Measurements from ENCODE around the gene LTA4H. TPM values are rescaled to one million over a fixed set of nuclear protein-coding genes. Genes with fewer than 3 reads are reported as not detected.
A peak's percentile ranks its signal among the peaks of the same experiment; 100 is the strongest.

Gene LTA4H
- total and polyA plus RNA-seq, 2 experiments from 2014 or later = 46.2 to 62.9 TPM

DNA sequence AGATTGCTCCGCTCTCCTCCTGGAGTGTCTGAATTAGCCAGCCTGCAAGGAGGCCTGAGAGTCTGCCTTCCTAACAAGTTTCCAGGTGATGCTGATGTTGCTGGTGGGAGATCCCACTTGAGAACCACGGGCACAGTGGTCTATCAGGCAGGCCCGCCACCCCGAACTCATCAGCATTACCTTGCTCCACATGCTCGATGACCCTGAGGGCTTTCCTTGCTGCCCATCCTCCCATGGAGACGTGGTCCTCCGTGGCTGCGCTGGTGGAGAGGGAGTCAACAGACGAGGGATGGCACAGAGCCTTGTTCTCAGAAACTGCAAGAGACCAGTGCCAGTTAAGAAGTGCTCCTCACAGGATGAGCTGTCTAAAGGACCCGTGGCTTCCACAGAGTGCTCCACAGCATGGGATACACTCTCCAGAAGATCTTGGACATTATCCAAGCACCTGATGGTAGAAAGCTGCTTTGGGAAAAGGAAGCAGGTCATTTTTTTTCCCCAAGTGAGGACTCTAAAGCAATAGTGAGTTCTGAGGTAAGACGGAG lies 57.6 kb downstream of the LTA4H start:
- Histone ChIP-seq H3K4me3 (no peak overlapping the region), H3K4me2 (ENCODE audit: unreplicated experiment) (no peak overlapping the region), H2AFZ (no peak overlapping the region), H3K36me3 (ENCODE audit: low read depth) (no peaks in the 10 kb centered on the region), H4K20me1 (ENCODE audit: insufficient read depth) (no peaks in the 10 kb centered on the region), H3K27me3 (replicated peaks; ENCODE audit: insufficient read depth) (no peaks in the 10 kb centered on the region; the same call in 1 of the 2 replicates), H3K27ac (no peak overlapping the region), H3K9me2 (ENCODE audit: insufficient read depth) (no peaks in the 10 kb centered on the region), H3K9me3 (ENCODE audit: low read depth) (no peaks in the 10 kb centered on the region), H3F3A (ENCODE audit: insufficient read depth) (no peaks in the 10 kb centered on the region), H3K4me1 (ENCODE audit: insufficient read depth) (no peaks in the 10 kb centered on the region), H3K9ac (no peak overlapping the region), H3K79me2 (ENCODE audit: insufficient read depth) (no peaks in the 10 kb centered on the region)
- 69% methylated on average over 11 of the region's 11 CpGs for WGBS, 2 experiments (ENCODE audit: low coverage in 1 of 2, low lambda C conversion rate in 2 of 2, missing lambda C conversion rate in 2 of 2)
- DNase-seq = no peak
- in situ Hi-C loops (cut with MboI) = loop anchor here (25.0 kb wide), 1 partner anchor 366 kb away; no protein-coding TSS in a partner anchor
- TF ChIP-seq EZH2 (IDR thresholded peaks at IDR 0.05; ENCODE audit: insufficient read depth, poor library complexity, severe bottlenecking) (no peak), EZH2phosphoT487 (IDR thresholded peaks at IDR 0.05; ENCODE audit: insufficient read depth, low read depth) (no peak)

DNA sequence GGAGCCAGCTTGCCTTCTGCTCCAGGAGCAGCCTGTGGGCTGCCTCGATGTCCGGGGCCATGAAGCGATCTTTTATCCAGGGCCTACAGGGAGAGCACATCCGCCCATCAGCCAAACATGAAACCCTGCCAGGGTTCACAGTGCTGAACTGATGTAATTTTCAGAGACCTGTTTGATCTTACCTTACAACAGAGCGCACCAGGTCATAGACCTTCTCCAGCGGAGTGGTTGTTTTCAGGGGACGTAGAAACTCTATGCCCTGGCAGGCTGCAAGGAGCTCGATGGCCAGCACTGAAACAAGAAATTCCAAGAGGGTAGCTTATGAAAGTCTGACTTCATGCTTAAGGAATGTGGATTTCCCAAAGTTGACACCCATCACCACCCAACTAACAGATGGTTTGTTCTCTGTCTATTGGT lies 59.0 kb downstream of the LTA4H start:
- Histone ChIP-seq H3K27ac (no peak overlapping the region), H3K9ac (no peak overlapping the region), H3K9me3 (ENCODE audit: low read depth) (no peaks in the 10 kb centered on the region), H3K4me3 (no peak overlapping the region), H3K9me2 (ENCODE audit: insufficient read depth) (no peaks in the 10 kb centered on the region), H3K4me1 (ENCODE audit: insufficient read depth) (no peaks in the 10 kb centered on the region), H2AFZ (no peak overlapping the region), H3K79me2 (ENCODE audit: insufficient read depth) (no peaks in the 10 kb centered on the region), H3K27me3 (replicated peaks; ENCODE audit: insufficient read depth) (no peaks in the 10 kb centered on the region; the same call in 1 of the 2 replicates), H3F3A (ENCODE audit: insufficient read depth) (no peaks in the 10 kb centered on the region), H3K4me2 (ENCODE audit: unreplicated experiment) (no peak overlapping the region), H4K20me1 (ENCODE audit: insufficient read depth) (no peaks in the 10 kb centered on the region), H3K36me3 (ENCODE audit: low read depth) (no peaks in the 10 kb centered on the region)
- in situ Hi-C loops (cut with MboI) = loop anchor here (25.0 kb wide), 1 partner anchor 364 kb away; no protein-coding TSS in a partner anchor
- no peak for TF ChIP-seq EZH2 (IDR thresholded peaks at IDR 0.05; ENCODE audit: insufficient read depth, poor library complexity, severe bottlenecking)
- no peak for TF ChIP-seq EZH2phosphoT487 (IDR thresholded peaks at IDR 0.05; ENCODE audit: insufficient read depth, low read depth)
- DNase-seq = peak; percentile 9
- 77 to 79% methylated on average over 8 of the region's 8 CpGs for WGBS, 2 experiments (ENCODE audit: low coverage in 1 of 2, low lambda C conversion rate in 2 of 2, missing lambda C conversion rate in 2 of 2)

DNA sequence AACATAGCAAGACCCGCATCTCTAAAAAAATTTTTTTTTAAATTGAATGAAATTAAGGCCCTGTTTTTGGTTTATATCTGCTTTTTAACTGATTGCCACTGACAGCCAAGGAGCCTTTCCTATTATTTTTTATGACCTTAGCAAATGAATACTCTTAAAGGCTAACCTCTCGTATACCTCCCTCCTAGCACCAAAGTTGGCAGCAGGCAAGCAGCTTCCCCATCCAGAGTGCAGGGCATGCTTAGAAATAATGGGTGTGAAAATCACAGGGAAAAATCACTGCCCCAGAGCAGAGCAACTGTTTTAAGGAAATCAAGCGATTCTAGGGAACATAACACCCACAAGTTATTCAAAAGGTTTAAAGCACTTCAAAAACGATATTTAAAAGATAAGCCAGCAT lies 59.9 kb downstream of the LTA4H start:
- no peaks in the 10 kb centered on the region for H3K79me2 ChIP-seq (ENCODE audit: insufficient read depth)
- 59 to 68% methylated on average over 4 of the region's 4 CpGs for WGBS, 2 experiments (ENCODE audit: low coverage in 1 of 2, low lambda C conversion rate in 2 of 2, missing lambda C conversion rate in 2 of 2)
- no peak overlapping the region for H2AFZ ChIP-seq
- no peak overlapping the region for H3K27ac ChIP-seq
- no peaks in the 10 kb centered on the region for H3K9me2 ChIP-seq (ENCODE audit: insufficient read depth)
- TF ChIP-seq EZH2 (IDR thresholded peaks at IDR 0.05; ENCODE audit: insufficient read depth, poor library complexity, severe bottlenecking) = no peak
- TF ChIP-seq EZH2phosphoT487 (IDR thresholded peaks at IDR 0.05; ENCODE audit: insufficient read depth, low read depth) = no peak
- no peak overlapping the region for H3K9ac ChIP-seq
- no peaks in the 10 kb centered on the region for H3K4me1 ChIP-seq (ENCODE audit: insufficient read depth)
- no peak for DNase-seq
- no peaks in the 10 kb centered on the region for H3F3A ChIP-seq (ENCODE audit: insufficient read depth)
- H3K27me3 ChIP-seq (replicated peaks; ENCODE audit: insufficient read depth) = no peaks in the 10 kb centered on the region; the same call in 1 of the 2 replicates
- H3K9me3 ChIP-seq (ENCODE audit: low read depth) = no peaks in the 10 kb centered on the region
- H3K4me3 ChIP-seq = no peak overlapping the region
- no peak overlapping the region for H3K4me2 ChIP-seq (ENCODE audit: unreplicated experiment)
- no peaks in the 10 kb centered on the region for H4K20me1 ChIP-seq (ENCODE audit: insufficient read depth)
- in situ Hi-C loops (cut with MboI) = loop anchor here (25.0 kb wide), 1 partner anchor 363 kb away; no protein-coding TSS in a partner anchor
- no peaks in the 10 kb centered on the region for H3K36me3 ChIP-seq (ENCODE audit: low read depth)

DNA sequence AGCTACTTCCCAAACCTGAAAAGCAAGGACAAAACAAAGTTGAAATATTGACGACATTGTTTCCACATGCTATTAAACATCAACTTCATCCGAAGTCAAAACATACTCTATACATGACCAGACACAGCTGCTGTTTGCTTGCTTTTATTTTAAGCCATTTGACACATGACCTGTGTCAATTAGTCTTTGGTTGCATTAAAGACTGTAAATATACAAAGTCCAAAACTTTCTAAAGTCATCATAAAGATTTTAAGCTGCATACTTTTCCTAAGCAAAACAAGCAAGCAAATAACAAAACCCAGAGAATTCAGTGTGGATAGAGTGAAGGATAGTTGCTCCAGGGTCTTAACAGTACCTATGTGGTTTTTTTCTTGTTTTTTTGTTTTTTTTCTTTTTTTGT lies 61.0 kb downstream of the LTA4H start:
- Histone ChIP-seq H3K79me2 (ENCODE audit: insufficient read depth) (no peaks in the 10 kb centered on the region), H3K4me3 (no peak overlapping the region), H3K36me3 (ENCODE audit: low read depth) (no peaks in the 10 kb centered on the region), H4K20me1 (ENCODE audit: insufficient read depth) (no peaks in the 10 kb centered on the region), H3K9ac (no peak overlapping the region), H3K4me1 (ENCODE audit: insufficient read depth) (no peaks in the 10 kb centered on the region), H3K27ac (no peak overlapping the region), H3K9me3 (ENCODE audit: low read depth) (no peaks in the 10 kb centered on the region), H3K27me3 (replicated peaks; ENCODE audit: insufficient read depth) (no peaks in the 10 kb centered on the region; the same call in 1 of the 2 replicates), H3F3A (ENCODE audit: insufficient read depth) (no peaks in the 10 kb centered on the region), H3K9me2 (ENCODE audit: insufficient read depth) (no peaks in the 10 kb centered on the region), H2AFZ (no peak overlapping the region), H3K4me2 (ENCODE audit: unreplicated experiment) (no peak overlapping the region)
- no peak for DNase-seq
- in situ Hi-C loops (cut with MboI) = no loop called here
- 79 to 82% methylated on average over 2 of the region's 2 CpGs for WGBS, 2 experiments (ENCODE audit: low coverage in 1 of 2, low lambda C conversion rate in 2 of 2, missing lambda C conversion rate in 2 of 2)
- TF ChIP-seq EZH2phosphoT487 (IDR thresholded peaks at IDR 0.05; ENCODE audit: insufficient read depth, low read depth) (no peak), EZH2 (IDR thresholded peaks at IDR 0.05; ENCODE audit: insufficient read depth, poor library complexity, severe bottlenecking) (no peak)
